Neural crest cell (in vitro differentiated cells): ENCODE results near the gene HSF2BP. TPM values are rescaled to one million over a fixed set of nuclear protein-coding genes. Genes with fewer than 3 reads are reported as not detected.

Experiments
- DNase-seq: peaks from one replicate; pipeline ENCODE4 v3.0.0; 2021; ENCODE audit warnings: low read depth, mixed read lengths, low spot score
- H3K27ac Mint-ChIP-seq: one replicate; pipeline ENCODE4 v1.8.0; 2021; ENCODE audit warnings: mild to moderate bottlenecking, mixed read lengths; ENCODE audit not compliant: unreplicated experiment
- H3K27me3 Mint-ChIP-seq: 2 replicates; pipeline ENCODE4 v1.8.0; 2021; ENCODE audit warnings: low read depth, mild to moderate bottlenecking, mixed read lengths
- H3K36me3 Mint-ChIP-seq: 2 replicates; pipeline ENCODE4 v1.8.0; 2021; ENCODE audit warnings: low read depth, mild to moderate bottlenecking, mixed read lengths
- H3K4me1 Mint-ChIP-seq: 2 replicates; pipeline ENCODE4 v1.8.0; 2021; ENCODE audit warnings: mixed read lengths
- H3K4me3 Mint-ChIP-seq: one replicate; pipeline ENCODE4 v1.8.0; 2021; ENCODE audit warnings: mild to moderate bottlenecking, mixed read lengths
- H3K9me3 Mint-ChIP-seq: 2 replicates; pipeline ENCODE4 v1.8.0; 2021; ENCODE audit warnings: mixed read lengths
- total RNA-seq: library from RNA; stranded (reverse); gene quantifications from 2 replicates; pipeline ENCODE4 v1.2.1, GENCODE V29; 2021
- TF ChIP-seq, protein P1 (sequence below): fragments of 200-600 bp; sonication (generic); conservative IDR thresholded peaks from 2 replicates; pipeline ENCODE4 v1.5.0; 2021; ENCODE audit warnings: antibody characterized with exemption, mild to moderate bottlenecking

Gene HSF2BP
- total RNA-seq, 1 donor from 2014 or later: 2.3 TPM

DNA sequence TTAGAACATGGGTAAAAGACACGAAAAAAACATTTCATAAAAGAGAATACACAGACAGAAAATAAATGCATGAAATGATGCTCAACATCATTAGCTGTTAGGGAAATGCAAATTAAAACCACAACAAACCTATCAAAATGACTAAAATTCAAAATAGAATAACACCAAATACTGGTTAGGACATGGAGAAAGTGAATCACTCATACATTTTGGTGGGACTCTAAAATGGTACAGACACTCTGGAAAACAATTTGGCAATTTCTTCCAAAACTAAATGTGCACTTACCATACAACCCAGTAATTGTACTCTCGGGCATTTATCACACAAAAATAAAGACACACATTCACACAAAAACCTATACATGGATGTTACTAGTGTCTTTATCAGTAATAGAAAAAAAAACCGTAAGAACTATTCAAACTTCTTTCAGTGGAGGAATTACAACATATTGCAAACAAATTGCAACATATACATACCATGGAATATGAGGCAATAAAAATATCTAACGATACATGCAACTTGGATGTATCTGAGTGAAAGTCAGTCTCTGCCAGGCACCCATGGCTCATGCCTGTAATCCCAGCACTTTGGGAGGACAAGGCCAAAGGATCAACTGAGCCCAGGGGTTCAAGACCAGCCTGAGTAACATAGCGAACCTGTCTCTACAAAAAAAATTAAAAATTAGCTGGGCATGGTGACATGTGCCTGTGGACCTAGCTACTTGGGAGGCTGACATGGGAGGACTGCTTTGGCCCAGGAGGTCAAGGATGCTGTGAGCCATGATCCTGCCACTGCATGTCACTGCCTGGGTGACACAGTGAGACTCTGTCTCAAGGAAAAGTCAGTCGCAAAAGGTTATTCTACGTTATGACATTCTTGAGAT lies 19.6 kb downstream of the HSF2BP start:
- no peak overlapping the region for H3K4me3 Mint-ChIP-seq

DNA sequence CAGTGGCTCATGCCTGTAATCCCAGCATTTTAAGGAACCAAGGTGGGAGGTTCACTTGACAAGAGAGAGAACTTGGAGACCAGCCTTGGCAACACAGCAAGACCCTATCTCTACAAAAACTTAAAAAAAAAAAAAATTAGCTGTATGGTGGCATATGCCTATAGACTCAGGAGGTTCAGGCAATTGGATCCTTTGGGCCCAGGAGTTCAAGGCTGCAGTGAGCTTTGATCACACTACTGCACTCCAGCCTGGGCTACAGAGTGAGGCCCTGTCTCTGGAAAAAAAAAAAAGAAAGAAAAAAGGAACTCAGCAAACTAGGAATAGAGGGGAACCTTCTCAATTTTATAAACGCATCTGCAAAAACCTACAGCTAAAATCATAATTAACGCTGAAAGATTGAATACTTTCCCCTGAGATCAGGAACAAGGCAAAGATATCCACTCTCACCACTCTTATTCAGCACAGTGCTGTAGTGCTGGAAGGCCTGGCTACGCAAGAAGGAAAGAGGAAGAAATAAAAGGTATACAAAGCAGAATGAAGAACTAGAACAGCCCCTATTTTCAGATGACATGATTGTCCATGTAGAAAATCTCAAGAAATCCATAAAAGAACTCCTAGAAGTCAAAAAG lies 21.6 kb downstream of the HSF2BP start:
- H3K9me3 Mint-ChIP-seq: no peaks in the 10 kb centered on the region
- TF ChIP-seq, protein P1, sequence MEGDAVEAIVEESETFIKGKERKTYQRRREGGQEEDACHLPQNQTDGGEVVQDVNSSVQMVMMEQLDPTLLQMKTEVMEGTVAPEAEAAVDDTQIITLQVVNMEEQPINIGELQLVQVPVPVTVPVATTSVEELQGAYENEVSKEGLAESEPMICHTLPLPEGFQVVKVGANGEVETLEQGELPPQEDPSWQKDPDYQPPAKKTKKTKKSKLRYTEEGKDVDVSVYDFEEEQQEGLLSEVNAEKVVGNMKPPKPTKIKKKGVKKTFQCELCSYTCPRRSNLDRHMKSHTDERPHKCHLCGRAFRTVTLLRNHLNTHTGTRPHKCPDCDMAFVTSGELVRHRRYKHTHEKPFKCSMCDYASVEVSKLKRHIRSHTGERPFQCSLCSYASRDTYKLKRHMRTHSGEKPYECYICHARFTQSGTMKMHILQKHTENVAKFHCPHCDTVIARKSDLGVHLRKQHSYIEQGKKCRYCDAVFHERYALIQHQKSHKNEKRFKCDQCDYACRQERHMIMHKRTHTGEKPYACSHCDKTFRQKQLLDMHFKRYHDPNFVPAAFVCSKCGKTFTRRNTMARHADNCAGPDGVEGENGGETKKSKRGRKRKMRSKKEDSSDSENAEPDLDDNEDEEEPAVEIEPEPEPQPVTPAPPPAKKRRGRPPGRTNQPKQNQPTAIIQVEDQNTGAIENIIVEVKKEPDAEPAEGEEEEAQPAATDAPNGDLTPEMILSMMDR: no peak
- no peaks in the 10 kb centered on the region for H3K4me1 Mint-ChIP-seq
- H3K27ac Mint-ChIP-seq: peak overlapping the region; percentile 27
- H3K4me3 Mint-ChIP-seq: no peak overlapping the region
- DNase-seq: no peak
- no peaks in the 10 kb centered on the region for H3K36me3 Mint-ChIP-seq
- no peaks in the 10 kb centered on the region for H3K27me3 Mint-ChIP-seq

More for the DNA sequence above, 19.6 kb downstream of the HSF2BP start:
- TF ChIP-seq, protein P1: no peak
- H3K27me3 Mint-ChIP-seq: no peaks in the 10 kb centered on the region
- H3K36me3 Mint-ChIP-seq: no peaks in the 10 kb centered on the region
- no peaks in the 10 kb centered on the region for H3K4me1 Mint-ChIP-seq
- no peaks in the 10 kb centered on the region for H3K9me3 Mint-ChIP-seq
- DNase-seq: no peak
- H3K27ac Mint-ChIP-seq: no peak overlapping the region

DNA sequence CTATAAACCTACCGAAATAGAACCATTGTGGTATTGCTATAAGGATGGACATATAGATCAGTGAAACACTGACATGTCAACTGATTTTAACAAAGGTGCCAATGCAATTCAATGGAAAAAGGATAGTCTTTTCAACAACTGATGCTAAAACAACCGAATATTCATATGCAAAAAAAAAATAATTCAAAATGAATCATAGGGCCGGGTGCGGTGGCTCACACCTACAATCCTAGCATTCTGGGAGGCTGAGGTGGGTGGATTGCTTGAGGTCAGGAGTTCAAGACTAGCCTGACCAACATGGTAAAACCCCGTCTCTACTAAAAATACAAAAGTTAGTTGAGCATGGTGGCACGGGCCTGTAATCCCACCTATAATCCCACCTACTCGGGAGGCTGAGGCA lies 23.9 kb downstream of the HSF2BP start:
- no peaks in the 10 kb centered on the region for H3K9me3 Mint-ChIP-seq
- no peaks in the 10 kb centered on the region for H3K4me1 Mint-ChIP-seq
- TF ChIP-seq, protein P1: no peak
- no peak for DNase-seq
- H3K4me3 Mint-ChIP-seq: no peak overlapping the region
- H3K27me3 Mint-ChIP-seq: no peaks in the 10 kb centered on the region
- H3K36me3 Mint-ChIP-seq: peaks cover 3% of the 10 kb centered on the region
- no peak overlapping the region for H3K27ac Mint-ChIP-seq

DNA sequence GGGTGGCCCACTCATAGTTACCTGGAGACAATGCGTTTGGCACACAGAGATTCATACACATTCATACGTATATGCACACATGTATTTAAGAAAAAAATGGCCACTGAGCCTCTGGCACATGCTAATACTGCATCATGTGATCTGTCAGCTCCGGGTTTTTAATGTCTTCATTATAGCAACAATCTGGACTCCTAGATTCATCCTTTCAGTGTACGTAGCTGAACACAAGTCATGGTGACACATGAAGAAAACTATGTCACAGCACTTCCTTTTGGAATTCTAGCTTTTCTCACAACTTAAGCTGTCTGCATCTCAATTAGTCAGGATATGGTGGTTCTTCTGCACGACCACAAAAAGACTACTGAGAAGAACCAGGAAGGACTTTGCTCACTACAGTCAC lies 24.7 kb downstream of the HSF2BP start:
- H3K4me1 Mint-ChIP-seq: no peaks in the 10 kb centered on the region
- DNase-seq: no peak
- no peaks in the 10 kb centered on the region for H3K27me3 Mint-ChIP-seq
- H3K9me3 Mint-ChIP-seq: no peaks in the 10 kb centered on the region
- H3K27ac Mint-ChIP-seq: no peak overlapping the region
- peaks cover 7% of the 10 kb centered on the region for H3K36me3 Mint-ChIP-seq
- TF ChIP-seq, protein P1: no peak
- H3K4me3 Mint-ChIP-seq: no peak overlapping the region

DNA sequence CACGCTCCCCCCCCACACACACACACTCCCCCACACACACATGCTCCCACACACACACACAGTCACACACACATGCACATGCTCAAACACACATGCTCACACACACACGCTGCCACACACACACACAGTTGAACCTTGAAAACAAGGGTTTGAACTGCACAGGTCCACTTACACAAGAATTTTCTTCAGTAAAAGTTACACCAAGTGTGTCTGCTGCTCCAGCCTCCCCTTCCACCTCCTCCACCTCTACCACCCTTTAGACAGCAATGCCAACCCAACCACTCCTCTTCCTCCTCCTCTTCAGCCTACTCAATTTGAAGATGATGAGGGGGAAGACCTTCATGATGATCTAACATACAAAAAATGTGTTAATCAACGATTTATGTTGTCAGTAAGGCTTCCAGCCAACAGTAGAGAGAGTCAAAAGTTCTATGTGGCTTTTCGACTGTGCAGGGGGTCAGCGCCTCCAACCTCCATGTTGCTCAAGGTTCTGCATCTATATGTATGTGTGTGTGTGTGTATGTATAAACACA lies 26.8 kb downstream of the HSF2BP start:
- Mint-ChIP-seq H3K27ac (no peak overlapping the region), H3K4me3 (no peak overlapping the region), H3K4me1 (no peaks in the 10 kb centered on the region), H3K9me3 (peaks cover 7% of the 10 kb centered on the region), H3K27me3 (no peaks in the 10 kb centered on the region), H3K36me3 (peaks cover 18% of the 10 kb centered on the region)
- DNase-seq: no peak
- TF ChIP-seq, protein P1: no peak
